Neuronal stem cell (in vitro differentiated cells): ENCODE results near the gene SUPT3H.

ENCODE experiments used
- DNase-seq: peaks from one replicate; pipeline ENCODE4 v3.0.0-alpha.2; 2013; ENCODE audit warnings: low spot score
- H2AFZ ChIP-seq: one replicate; pipeline ENCODE4 v1.6.1; 2013; ENCODE audit warnings: mild to moderate bottlenecking, low read length, inconsistent platforms
- H2AK5ac ChIP-seq: 2 replicates; pipeline ENCODE4 v1.6.1; 2013; ENCODE audit warnings: low read depth, mild to moderate bottlenecking, inconsistent platforms, low read length, moderate library complexity, mixed read lengths
- H2BK120ac ChIP-seq: 2 replicates; pipeline ENCODE4 v1.6.1; 2013; ENCODE audit warnings: low read depth, mild to moderate bottlenecking, inconsistent platforms, low read length, moderate library complexity, mixed read lengths
- H2BK12ac ChIP-seq: one replicate; pipeline ENCODE4 v1.6.1; 2013; ENCODE audit warnings: low read length, inconsistent platforms
- H2BK15ac ChIP-seq: 2 replicates; pipeline ENCODE4 v1.6.1; 2013; ENCODE audit warnings: mild to moderate bottlenecking, low read length, inconsistent platforms, mixed read lengths
- H2BK5ac ChIP-seq: one replicate; pipeline ENCODE4 v1.6.1; 2013; ENCODE audit warnings: inconsistent platforms, mild to moderate bottlenecking, low read length, moderate library complexity
- H3K14ac ChIP-seq: one replicate; pipeline ENCODE4 v1.6.1; 2013; ENCODE audit warnings: low read length, inconsistent platforms
- H3K18ac ChIP-seq: 2 replicates; pipeline ENCODE4 v1.6.1; 2013; ENCODE audit warnings: low read length, inconsistent platforms
- H3K23ac ChIP-seq: 2 replicates; pipeline ENCODE4 v1.6.1; 2013; ENCODE audit warnings: low read depth, mild to moderate bottlenecking, mixed read lengths, low read length, inconsistent platforms; ENCODE audit not compliant: poor library complexity
- H3K27ac ChIP-seq: replicated peaks from 3 replicates; pipeline ENCODE4 v1.5.1; 2013; ENCODE audit warnings: low read length, inconsistent platforms
- H3K27me3 ChIP-seq, 3 experiments: 2 replicates each; pipeline ENCODE4 v1.6.1; 2013; ENCODE audit warnings: low read length in 3 of 3, mild to moderate bottlenecking in 2 of 3, inconsistent platforms in 1 of 3, low read depth in 1 of 3, mixed read lengths in 1 of 3, moderate library complexity in 1 of 3; ENCODE audit not compliant: control insufficient read depth in 3 of 3, insufficient read depth in 3 of 3
- H3K36me3 ChIP-seq, 2 donors: replicated peaks in 1 of 2; 2 replicates each; pipeline ENCODE4 v1.6.1; 2013; ENCODE audit warnings: low read length in 2 of 2; ENCODE audit not compliant: control insufficient read depth in 2 of 2, insufficient read depth in 2 of 2
- H3K4ac ChIP-seq: 2 replicates; pipeline ENCODE4 v1.6.1; 2013; ENCODE audit warnings: inconsistent platforms, mild to moderate bottlenecking, low read length, moderate library complexity
- H3K4me1 ChIP-seq, 2 donors: 1 replicate in 1 of 2; 2 replicates in 1 of 2; pipeline ENCODE4 v1.6.1; 2013; ENCODE audit warnings: low read length in 2 of 2, low read depth in 1 of 2; ENCODE audit not compliant: control insufficient read depth in 2 of 2, insufficient read depth in 1 of 2
- H3K4me2 ChIP-seq: one replicate; pipeline ENCODE4 v1.6.1; 2013; ENCODE audit warnings: mild to moderate bottlenecking, low read length, inconsistent platforms; ENCODE audit not compliant: insufficient read depth, poor library complexity, severe bottlenecking
- H3K4me3 ChIP-seq, 2 donors: 2 replicates each; pipeline ENCODE4 v1.5.1; 2013; ENCODE audit warnings: low read length in 2 of 2, mild to moderate bottlenecking in 2 of 2, inconsistent platforms in 1 of 2, moderate library complexity in 1 of 2
- H3K79me1 ChIP-seq: one replicate; pipeline ENCODE4 v1.6.1; 2013; ENCODE audit warnings: low read depth, mild to moderate bottlenecking, inconsistent platforms, low read length, moderate library complexity
- H3K9ac ChIP-seq: one replicate; pipeline ENCODE4 v1.6.1; 2013; ENCODE audit warnings: mild to moderate bottlenecking, low read depth, low read length, inconsistent platforms; ENCODE audit not compliant: poor library complexity
- H3K9me3 ChIP-seq, 2 donors: replicated peaks in 1 of 2; 2 replicates each; pipeline versions ENCODE3 to v1.6.1; 2013; ENCODE audit warnings: low read length in 2 of 2, mild to moderate bottlenecking in 2 of 2, inconsistent platforms in 1 of 2, low read depth in 1 of 2, mixed read lengths in 1 of 2, moderate library complexity in 1 of 2; ENCODE audit not compliant: control insufficient read depth in 2 of 2, insufficient read depth in 1 of 2
- H4K8ac ChIP-seq: one replicate; pipeline ENCODE4 v1.6.1; 2013; ENCODE audit warnings: low read depth, mild to moderate bottlenecking, inconsistent platforms, low read length, moderate library complexity
- H4K91ac ChIP-seq: one replicate; pipeline ENCODE4 v1.6.1; 2013; ENCODE audit warnings: low read length, low read depth, mild to moderate bottlenecking, inconsistent platforms; ENCODE audit not compliant: poor library complexity
- WGBS, 2 donors: extraction: QIAGEN DNeasy Blood & Tissue Kit; methylation state at CpG; one replicate each; pipeline ENCODE4 v1.1.7; 2013; ENCODE audit warnings: missing lambda C conversion rate in 2 of 2, mixed read lengths in 1 of 2; ENCODE audit not compliant: insufficient read length in 2 of 2, insufficient replicate concordance in 1 of 2; ENCODE audit errors: extremely low coverage in 2 of 2; 5-methylcytosine and 5-hydroxymethylcytosine counted together

SUPT3H gene

DNA sequence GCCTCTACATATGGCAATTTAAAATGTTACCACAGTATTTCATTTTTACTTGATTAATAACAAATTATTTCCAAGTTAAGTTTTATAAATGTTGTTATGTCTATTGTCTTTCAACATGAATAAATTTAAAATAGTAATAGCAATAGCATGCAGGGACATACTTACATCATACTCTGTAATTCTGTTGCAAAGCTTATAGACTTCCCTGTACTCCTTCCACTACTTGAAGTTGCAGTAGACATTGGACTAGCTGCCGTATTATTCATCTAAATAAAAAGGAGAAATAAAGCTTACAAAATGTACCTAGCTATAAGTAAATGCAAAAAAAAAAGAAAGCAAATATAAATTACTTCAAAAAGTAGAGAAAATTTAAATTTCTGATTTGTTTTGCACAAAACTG is 12.7 kb downstream of the SUPT3H start:
- Histone ChIP-seq H3K27ac (no peak overlapping the region), H4K8ac (no peak overlapping the region), H3K4me1 (no peaks in the 10 kb centered on the region), H4K91ac (no peak overlapping the region), H3K23ac (no peak overlapping the region), H2AFZ (no peak overlapping the region), H3K14ac (no peak overlapping the region), H2AK5ac (no peak overlapping the region), H3K9me3 (peaks cover 0 to 6% of the 10 kb centered on the region in 2 donors), H3K79me1 (no peaks in the 10 kb centered on the region), H3K4me3 (no peak overlapping the region), H3K4ac (no peak overlapping the region), H2BK15ac (no peak overlapping the region), H2BK120ac (no peak overlapping the region), H2BK12ac (no peak overlapping the region), H3K4me2 (no peak overlapping the region), H3K27me3 (no peaks in the 10 kb centered on the region), H3K9ac (no peak overlapping the region), H3K36me3 (peaks cover 0 to 93% of the 10 kb centered on the region in 2 donors), H2BK5ac (no peak overlapping the region), H3K18ac (no peak overlapping the region)
- no peak for DNase-seq
- no CpG with 5 or more reads among the region's 1 CpG for WGBS, 2 donors

DNA sequence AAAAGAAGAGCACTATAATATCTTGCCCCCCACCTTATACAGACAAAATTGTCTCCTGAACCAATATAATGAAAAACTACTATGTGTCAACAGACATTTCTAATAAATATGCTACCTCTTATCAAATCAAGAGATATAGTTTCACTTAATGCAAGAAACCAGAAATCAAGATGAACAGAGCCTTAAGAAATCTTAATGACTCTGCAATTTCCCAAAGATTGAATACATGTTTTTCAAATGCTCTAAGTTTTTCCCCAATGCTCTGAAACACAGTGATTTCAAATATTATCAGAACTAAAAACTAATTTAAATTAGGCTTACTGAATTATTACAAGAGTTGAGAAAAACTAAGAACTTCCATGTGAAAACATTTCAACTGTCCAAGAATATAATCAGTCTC is 13.3 kb downstream of the SUPT3H start:
- peaks cover 0 to 6% of the 10 kb centered on the region in 2 donors for H3K9me3 ChIP-seq
- H3K9ac ChIP-seq: no peak overlapping the region
- DNase-seq: no peak
- peaks cover 0 to 93% of the 10 kb centered on the region in 2 donors for H3K36me3 ChIP-seq
- H2AFZ ChIP-seq: no peak overlapping the region
- H3K14ac ChIP-seq: no peak overlapping the region
- H4K91ac ChIP-seq: no peak overlapping the region
- no peaks in the 10 kb centered on the region for H3K79me1 ChIP-seq
- no peak overlapping the region for H3K23ac ChIP-seq
- H3K4me1 ChIP-seq: no peaks in the 10 kb centered on the region
- no peak overlapping the region for H3K18ac ChIP-seq
- no peak overlapping the region for H2BK120ac ChIP-seq
- H3K4ac ChIP-seq: no peak overlapping the region
- H3K27ac ChIP-seq: no peak overlapping the region
- H4K8ac ChIP-seq: no peak overlapping the region
- no peak overlapping the region for H3K4me3 ChIP-seq
- H2AK5ac ChIP-seq: no peak overlapping the region
- H2BK5ac ChIP-seq: no peak overlapping the region
- H2BK15ac ChIP-seq: no peak overlapping the region
- no peaks in the 10 kb centered on the region for H3K27me3 ChIP-seq
- no peak overlapping the region for H2BK12ac ChIP-seq
- H3K4me2 ChIP-seq: no peak overlapping the region

DNA sequence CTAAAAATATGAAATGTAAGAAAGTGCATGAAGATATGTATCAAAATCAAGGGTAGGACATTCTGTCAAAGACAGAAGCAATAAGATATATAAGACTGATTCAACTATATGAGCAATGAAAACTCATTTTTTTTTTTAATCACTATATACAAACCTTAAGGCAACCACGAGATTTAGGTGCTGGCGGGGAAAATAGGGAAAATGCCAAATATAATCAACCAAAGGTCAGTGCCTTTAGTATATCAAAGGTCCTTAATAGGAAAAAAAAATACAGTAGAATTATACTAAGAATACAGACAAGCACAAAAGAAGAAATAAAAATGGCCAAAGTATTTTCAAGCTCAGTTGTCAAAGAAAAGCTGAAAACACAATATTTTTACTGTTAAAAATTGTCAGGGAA is 24.1 kb downstream of the SUPT3H start:
- DNase-seq: no peak
- peaks cover 0 to 3% of the 10 kb centered on the region in 2 donors for H3K4me1 ChIP-seq
- H3K18ac ChIP-seq: no peak overlapping the region
- no peak overlapping the region for H2BK12ac ChIP-seq
- no peaks in the 10 kb centered on the region for H3K27me3 ChIP-seq
- WGBS, 2 donors: no CpG with 5 or more reads among the region's 2 CpGs
- H2BK120ac ChIP-seq: no peak overlapping the region
- no peak overlapping the region for H3K4me2 ChIP-seq
- no peak overlapping the region for H3K14ac ChIP-seq
- no peaks in the 10 kb centered on the region for H3K9me3 ChIP-seq
- H3K27ac ChIP-seq: no peak overlapping the region
- no peak overlapping the region for H2AK5ac ChIP-seq
- H3K9ac ChIP-seq: no peak overlapping the region
- no peaks in the 10 kb centered on the region for H3K79me1 ChIP-seq
- H3K36me3 ChIP-seq: peaks cover 0 to 96% of the 10 kb centered on the region in 2 donors
- no peak overlapping the region for H4K8ac ChIP-seq
- H3K23ac ChIP-seq: no peak overlapping the region
- no peak overlapping the region for H3K4me3 ChIP-seq
- no peak overlapping the region for H4K91ac ChIP-seq
- no peak overlapping the region for H2BK15ac ChIP-seq
- no peak overlapping the region for H2AFZ ChIP-seq
- no peak overlapping the region for H2BK5ac ChIP-seq
- H3K4ac ChIP-seq: no peak overlapping the region

DNA sequence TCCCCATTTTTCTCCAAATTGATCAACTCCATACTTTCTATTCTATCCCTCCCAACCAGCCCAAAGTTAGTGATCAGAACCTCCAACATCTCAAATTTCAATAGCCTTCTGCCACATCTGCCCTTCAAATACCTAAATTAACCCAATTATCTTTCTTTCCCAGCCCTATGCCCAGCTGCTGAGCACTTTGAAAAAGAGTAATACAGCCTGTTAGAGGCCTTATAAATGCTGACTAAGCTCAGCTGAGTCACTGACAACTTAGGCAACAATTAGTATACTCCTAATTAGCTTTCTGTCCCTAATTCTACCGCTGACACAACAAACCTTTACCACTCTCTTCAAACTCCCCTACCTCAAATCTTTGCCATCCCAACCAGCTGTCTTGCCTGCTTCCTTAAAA is 26.1 kb downstream of the SUPT3H start:
- Histone ChIP-seq H2AFZ (no peak overlapping the region), H2AK5ac (no peak overlapping the region), H3K36me3 (peaks cover 0 to 95% of the 10 kb centered on the region in 2 donors), H3K4ac (no peak overlapping the region), H3K27me3 (no peaks in the 10 kb centered on the region), H3K27ac (no peak overlapping the region), H2BK15ac (no peak overlapping the region), H4K8ac (no peak overlapping the region), H3K9ac (no peak overlapping the region), H4K91ac (no peak overlapping the region), H3K4me3 (no peak overlapping the region), H3K14ac (no peak overlapping the region), H3K23ac (no peak overlapping the region), H3K4me2 (peak overlapping the region; percentile 3), H2BK120ac (no peak overlapping the region), H3K9me3 (no peaks in the 10 kb centered on the region), H3K79me1 (no peaks in the 10 kb centered on the region), H3K18ac (no peak overlapping the region), H3K4me1 (peaks cover 0 to 3% of the 10 kb centered on the region in 2 donors), H2BK5ac (no peak overlapping the region), H2BK12ac (no peak overlapping the region)
- no peak for DNase-seq
- 100% methylated on average over 1 of the region's 1 CpG; no CpG with 5 or more reads in 1 of the 2 donors for WGBS, 2 donors
